Neural cell (in vitro differentiated cells): ENCODE measurements around the gene NFIA. TPM values are rescaled to one million over a fixed set of nuclear protein-coding genes. Genes with fewer than 3 reads are reported as not detected.

ENCODE experiments used
- H2AFZ ChIP-seq: fragments of 200-600, 300-800 bp; sonication (generic), shearing (Covaris generic); 2 replicates; pipeline ENCODE4 v1.6.0; 2014; ENCODE audit warnings: low read depth, mild to moderate bottlenecking, antibody characterized with exemption, low read length, moderate library complexity
- H3F3A ChIP-seq: fragments of 200-600 bp; shearing (Covaris generic); 2 replicates; pipeline ENCODE4 v1.6.1; 2016; ENCODE audit warnings: mild to moderate bottlenecking, moderate library complexity, mixed read lengths, antibody characterized with exemption, low read length; ENCODE audit not compliant: insufficient read depth, poor library complexity, severe bottlenecking
- H3K27ac ChIP-seq: fragments of 200-600, 300-800 bp; sonication (generic), shearing (Covaris generic); 2 replicates; pipeline ENCODE4 v1.5.1; 2014; ENCODE audit warnings: mild to moderate bottlenecking, low read length, moderate library complexity
- H3K27me3 ChIP-seq: fragments of 300-800, 200-600 bp; sonication (generic), shearing (Covaris generic); 2 replicates; pipeline ENCODE4 v1.6.0; 2014; ENCODE audit warnings: mild to moderate bottlenecking, low read depth, low read length, moderate library complexity; ENCODE audit not compliant: insufficient read depth
- H3K36me3 ChIP-seq: fragments of 300-800, 200-600 bp; sonication (generic), shearing (Covaris generic); 2 replicates; pipeline ENCODE4 v1.5.1; 2014; ENCODE audit warnings: mild to moderate bottlenecking, antibody characterized with exemption, low read length, moderate library complexity; ENCODE audit not compliant: insufficient read depth
- H3K4me2 ChIP-seq: fragments of 300-800, 200-600 bp; sonication (generic), shearing (Covaris generic); 2 replicates; pipeline ENCODE4 v1.6.0; 2014; ENCODE audit warnings: mild to moderate bottlenecking, low read length
- H3K4me3 ChIP-seq: fragments of 300-800, 200-600 bp; sonication (generic), shearing (Covaris generic); 2 replicates; pipeline ENCODE4 v1.5.1; 2014; ENCODE audit warnings: mild to moderate bottlenecking, low read length, moderate library complexity
- H3K79me2 ChIP-seq: fragments of 200-600 bp; shearing (Covaris generic); replicated peaks from 2 replicates; pipeline ENCODE4 v1.6.0; 2014; ENCODE audit warnings: mild to moderate bottlenecking, low read length, moderate library complexity; ENCODE audit not compliant: insufficient read depth
- H3K9ac ChIP-seq: fragments of 300-800, 200-600 bp; sonication (generic), shearing (Covaris generic); 2 replicates; pipeline ENCODE4 v1.6.1; 2016; ENCODE audit warnings: mild to moderate bottlenecking, low read length, mixed read lengths
- H3K9me2 ChIP-seq: fragments of 200-600 bp; shearing (Covaris generic); 2 replicates; pipeline ENCODE4 v1.6.1; 2016; ENCODE audit warnings: mild to moderate bottlenecking, low read length, mixed read lengths; ENCODE audit not compliant: insufficient read depth
- H3K9me3 ChIP-seq: fragments of 200-600, 300-800 bp; sonication (generic), shearing (Covaris generic); 2 replicates; pipeline ENCODE4 v1.6.1; 2016; ENCODE audit warnings: mild to moderate bottlenecking, mixed run types, low read length, moderate library complexity, mixed read lengths
- H4K20me1 ChIP-seq: fragments of 200-600 bp; shearing (Covaris generic); 2 replicates; pipeline ENCODE4 v1.6.1; 2016; ENCODE audit warnings: mild to moderate bottlenecking, mixed run types; ENCODE audit not compliant: insufficient read depth
- CTCF ChIP-seq: fragments of 450-650 bp; IDR thresholded peaks from 2 replicates; pipeline ENCODE4 v1.5.1; 2014; ENCODE audit warnings: antibody characterized with exemption, mild to moderate bottlenecking, moderate library complexity; ENCODE audit not compliant: poor library complexity, severe bottlenecking
- EP300 ChIP-seq: fragments of 450-650 bp; conservative IDR thresholded peaks from 2 replicates; pipeline ENCODE4 v1.6.1; 2014; ENCODE audit warnings: antibody characterized with exemption, mild to moderate bottlenecking, moderate library complexity; ENCODE audit not compliant: poor library complexity, severe bottlenecking
- MXI1 ChIP-seq: fragments of 450-650 bp; conservative IDR thresholded peaks from 2 replicates; pipeline ENCODE4 v1.6.1; 2014; ENCODE audit warnings: antibody characterized with exemption, mild to moderate bottlenecking; ENCODE audit not compliant: poor library complexity, severe bottlenecking
- POLR2AphosphoS5 ChIP-seq: IDR thresholded peaks from 2 replicates; pipeline ENCODE4 v1.6.1; 2012
- RAD21 ChIP-seq: fragments of 450-650 bp; conservative IDR thresholded peaks from 2 replicates; pipeline ENCODE4 v1.6.1; 2014; ENCODE audit warnings: antibody characterized with exemption, mild to moderate bottlenecking, moderate library complexity
- REST ChIP-seq: IDR thresholded peaks from 2 replicates; pipeline ENCODE4 v1.6.1; 2012; ENCODE audit warnings: borderline replicate concordance
- TAF1 ChIP-seq: IDR thresholded peaks from 2 replicates; pipeline ENCODE4 v1.6.1; 2012; ENCODE audit warnings: low read depth
- polyA plus RNA-seq: library from polyadenylated mRNA; depleted of rRNA; stranded (reverse); fragments of >200 nt; gene quantifications from 2 replicates; pipeline ENCODE4 v1.2.3, GENCODE V29; 2014

Gene NFIA
- polyA plus RNA-seq, 1 donor from 2014 or later, result 0.47 TPM

- Histone ChIP-seq H4K20me1 (no peaks in the 10 kb centered on the region), H3K79me2 (no peaks in the 10 kb centered on the region), H3F3A (no peaks in the 10 kb centered on the region), H3K36me3 (no peaks in the 10 kb centered on the region), H3K9ac (no peak overlapping the region), H3K9me3 (no peaks in the 10 kb centered on the region), H3K27ac (no peak overlapping the region), H3K4me3 (no peak overlapping the region), H3K4me2 (no peak overlapping the region), H3K9me2 (no peaks in the 10 kb centered on the region), H2AFZ (no peak overlapping the region), H3K27me3 (no peaks in the 10 kb centered on the region)
- TF ChIP-seq MXI1, result no peak
- TF ChIP-seq TAF1, result no peak
Measured at GRCh38 chr1:61247881-61248752, 165.8 kb downstream of the NFIA start.

- no peak overlapping the region for H3K4me3 ChIP-seq
- H2AFZ ChIP-seq, result no peak overlapping the region
- no peak for TF ChIP-seq POLR2AphosphoS5
- H4K20me1 ChIP-seq, result no peaks in the 10 kb centered on the region
- no peaks in the 10 kb centered on the region for H3K9me2 ChIP-seq
- no peak overlapping the region for H3K9ac ChIP-seq
- no peaks in the 10 kb centered on the region for H3K9me3 ChIP-seq
- H3F3A ChIP-seq, result no peaks in the 10 kb centered on the region
- H3K79me2 ChIP-seq, result no peaks in the 10 kb centered on the region
- H3K4me2 ChIP-seq, result no peak overlapping the region
- H3K36me3 ChIP-seq, result no peaks in the 10 kb centered on the region
- no peaks in the 10 kb centered on the region for H3K27me3 ChIP-seq
- no peak overlapping the region for H3K27ac ChIP-seq
Measured at GRCh38 chr1:61250933-61251332, 168.6 kb downstream of the NFIA start.

GRCh38 chr1:61253059-61253735 lies 170.8 kb downstream of the NFIA start:
- no peak overlapping the region for H3K9ac ChIP-seq
- no peaks in the 10 kb centered on the region for H3K9me2 ChIP-seq
- no peaks in the 10 kb centered on the region for H3K27me3 ChIP-seq
- H3K79me2 ChIP-seq, result no peaks in the 10 kb centered on the region
- no peak for TF ChIP-seq EP300
- no peak for TF ChIP-seq TAF1
- TF ChIP-seq CTCF, result no peak
- no peak for TF ChIP-seq REST
- no peak for TF ChIP-seq RAD21
- no peak for TF ChIP-seq MXI1
- TF ChIP-seq POLR2AphosphoS5, result no peak
- H3K27ac ChIP-seq, result no peak overlapping the region
- H2AFZ ChIP-seq, result no peak overlapping the region
- no peaks in the 10 kb centered on the region for H3K9me3 ChIP-seq
- H3K4me3 ChIP-seq, result no peak overlapping the region
- H3F3A ChIP-seq, result no peaks in the 10 kb centered on the region
- H3K36me3 ChIP-seq, result no peaks in the 10 kb centered on the region
- H3K4me2 ChIP-seq, result no peak overlapping the region
- H4K20me1 ChIP-seq, result no peaks in the 10 kb centered on the region
